CD4-positive, alpha-beta T cell treated with Interleukin-4 for 4 hours (primary cell): Measurements from ENCODE around the gene PILRB.
A peak's percentile ranks its signal among the peaks of the same experiment; 100 is the strongest.
"Not testable (repeated sequence)": the region's sequence is repeated elsewhere in the genome, so short reads cannot be mapped to it uniquely, and the experiment has no call there.

Experiments
- DNase-seq: peaks from one replicate; pipeline ENCODE4 v3.0.0-alpha.2; 2020

The PILRB gene

GRCh38 chr7:100380196-100380595, 22.3 kb downstream of the PILRB start:
- DNase-seq = no peak

- DNase-seq = not testable (repeated sequence)
Observed at GRCh38 chr7:100381531-100382233, 23.8 kb downstream of the PILRB start.

GRCh38 chr7:100382234-100382853, 24.4 kb downstream of the PILRB start:
- DNase-seq = not testable (repeated sequence)

- DNase-seq = no peak
Observed at GRCh38 chr7:100384628-100385294, 26.8 kb downstream of the PILRB start.

GRCh38 chr7:100386940-100387339, 29.0 kb downstream of the PILRB start:
- DNase-seq = no peak

- DNase-seq = no peak
Observed at GRCh38 chr7:100387695-100388094, 29.8 kb downstream of the PILRB start.

- no peak for DNase-seq
Observed at GRCh38 chr7:100389437-100390088, 31.6 kb downstream of the PILRB start.

GRCh38 chr7:100390286-100391009, 32.5 kb downstream of the PILRB start:
- no peak for DNase-seq

- DNase-seq = no peak
Observed at GRCh38 chr7:100393233-100393905, 35.5 kb downstream of the PILRB start.

- no peak for DNase-seq
Observed at GRCh38 chr7:100394077-100394476, 36.2 kb downstream of the PILRB start.

- peak; percentile 69 for DNase-seq
Observed at GRCh38 chr7:100396421-100396982, 38.6 kb downstream of the PILRB start.

GRCh38 chr7:100397315-100398081, 39.6 kb downstream of the PILRB start:
- no peak for DNase-seq

- no peak for DNase-seq
Observed at GRCh38 chr7:100398239-100398638, 40.3 kb downstream of the PILRB start.

GRCh38 chr7:100400041-100400440, 42.1 kb downstream of the PILRB start:
- no peak for DNase-seq

GRCh38 chr7:100400656-100401055, 42.7 kb downstream of the PILRB start:
- no peak for DNase-seq

GRCh38 chr7:100401811-100402210, 43.9 kb downstream of the PILRB start:
- DNase-seq = no peak

- no peak for DNase-seq
Observed at GRCh38 chr7:100402241-100402640, 44.3 kb downstream of the PILRB start.

- DNase-seq = no peak
Observed at GRCh38 chr7:100406767-100407166, 48.9 kb downstream of the PILRB start.

- DNase-seq = peak; percentile 77
Observed at GRCh38 chr7:100407285-100408180, 49.6 kb downstream of the PILRB start.

GRCh38 chr7:100411101-100411500, 53.2 kb downstream of the PILRB start:
- no peak for DNase-seq
